Mesothelial cell of epicardium (in vitro differentiated cells): ENCODE measurements around the gene GALP. TPM values are rescaled to one million over a fixed set of nuclear protein-coding genes. Genes with fewer than 3 reads are reported as not detected.
A peak's percentile ranks its signal among the peaks of the same experiment; 100 is the strongest.

Source experiments
- DNase-seq, 2 experiments: peaks; one replicate each; pipeline ENCODE4 v3.0.0; 2021; ENCODE audit warnings: low spot score in 2 of 2; ENCODE audit not compliant: unreplicated experiment in 2 of 2
- H3K27ac Mint-ChIP-seq: 2 replicates; pipeline ENCODE4 v1.8.0; 2021; ENCODE audit warnings: mixed read lengths
- H3K27me3 Mint-ChIP-seq: 2 replicates; pipeline ENCODE4 v1.8.0; 2021; ENCODE audit warnings: low read depth, mixed read lengths
- H3K36me3 Mint-ChIP-seq: 2 replicates; pipeline ENCODE4 v1.8.0; 2021; ENCODE audit warnings: mixed read lengths
- H3K4me1 Mint-ChIP-seq: 2 replicates; pipeline ENCODE4 v1.8.0; 2021; ENCODE audit warnings: mixed read lengths
- H3K4me3 Mint-ChIP-seq: 2 replicates; pipeline ENCODE4 v1.8.0; 2021; ENCODE audit warnings: mild to moderate bottlenecking, moderate library complexity, mixed read lengths
- H3K9me3 Mint-ChIP-seq: 2 replicates; pipeline ENCODE4 v1.8.0; 2021; ENCODE audit warnings: mixed read lengths
- total RNA-seq: library from RNA; stranded (reverse); gene quantifications from 3 replicates; pipeline ENCODE4 v1.2.1, GENCODE V29; 2021
- TF ChIP-seq, protein P1 (sequence below): fragments of 200-600 bp; sonication (generic); IDR thresholded peaks from one replicate; pipeline ENCODE4 v1.5.0; 2021; ENCODE audit warnings: antibody characterized with exemption; ENCODE audit not compliant: unreplicated experiment

The GALP gene
- total RNA-seq, 1 donor from 2014 or later, result not detected

DNA sequence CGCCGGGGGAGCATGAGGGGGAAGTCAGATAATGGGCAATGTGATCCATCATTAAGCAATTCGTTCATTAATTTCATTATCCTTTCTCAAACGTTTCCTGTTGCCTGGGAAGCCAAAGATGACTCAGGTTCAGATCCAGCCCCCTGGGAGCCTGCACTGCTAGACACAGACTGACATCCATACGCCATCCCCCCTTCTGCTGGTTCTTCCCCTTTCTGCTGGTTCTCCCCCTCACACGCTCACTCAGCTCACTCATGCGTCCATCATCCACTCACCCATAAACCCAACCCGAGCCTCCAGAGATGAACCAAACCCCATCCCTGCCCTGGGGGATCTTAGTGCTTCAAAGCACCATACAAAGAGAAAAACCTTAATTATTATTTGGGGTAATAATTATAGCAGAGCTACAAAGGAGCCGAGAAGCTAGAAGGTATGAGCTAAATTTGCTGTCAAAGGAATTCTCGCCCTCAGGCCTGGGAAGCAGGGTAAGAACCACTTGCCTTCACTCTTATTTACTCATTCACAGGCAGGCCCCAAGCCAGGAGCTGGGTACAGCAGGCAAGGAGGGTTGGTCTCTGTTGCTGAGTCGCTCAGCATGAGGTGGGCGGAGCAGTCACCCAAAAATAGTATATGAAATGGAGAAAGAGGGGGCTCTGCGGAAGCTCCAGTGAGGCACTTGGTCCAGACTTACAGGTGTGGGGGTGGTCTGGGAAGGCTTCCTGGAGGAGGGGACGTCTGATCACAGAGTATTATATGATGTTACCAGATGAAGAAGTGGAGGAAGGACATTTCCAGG lies 41.8 kb upstream of the GALP start:
- no peak for DNase-seq
- H3K4me1 Mint-ChIP-seq, result peaks cover 22% of the 10 kb centered on the region
- no peaks in the 10 kb centered on the region for H3K27me3 Mint-ChIP-seq
- peak overlapping the region; percentile 80 for H3K27ac Mint-ChIP-seq
- no peaks in the 10 kb centered on the region for H3K9me3 Mint-ChIP-seq
- TF ChIP-seq, protein P1, sequence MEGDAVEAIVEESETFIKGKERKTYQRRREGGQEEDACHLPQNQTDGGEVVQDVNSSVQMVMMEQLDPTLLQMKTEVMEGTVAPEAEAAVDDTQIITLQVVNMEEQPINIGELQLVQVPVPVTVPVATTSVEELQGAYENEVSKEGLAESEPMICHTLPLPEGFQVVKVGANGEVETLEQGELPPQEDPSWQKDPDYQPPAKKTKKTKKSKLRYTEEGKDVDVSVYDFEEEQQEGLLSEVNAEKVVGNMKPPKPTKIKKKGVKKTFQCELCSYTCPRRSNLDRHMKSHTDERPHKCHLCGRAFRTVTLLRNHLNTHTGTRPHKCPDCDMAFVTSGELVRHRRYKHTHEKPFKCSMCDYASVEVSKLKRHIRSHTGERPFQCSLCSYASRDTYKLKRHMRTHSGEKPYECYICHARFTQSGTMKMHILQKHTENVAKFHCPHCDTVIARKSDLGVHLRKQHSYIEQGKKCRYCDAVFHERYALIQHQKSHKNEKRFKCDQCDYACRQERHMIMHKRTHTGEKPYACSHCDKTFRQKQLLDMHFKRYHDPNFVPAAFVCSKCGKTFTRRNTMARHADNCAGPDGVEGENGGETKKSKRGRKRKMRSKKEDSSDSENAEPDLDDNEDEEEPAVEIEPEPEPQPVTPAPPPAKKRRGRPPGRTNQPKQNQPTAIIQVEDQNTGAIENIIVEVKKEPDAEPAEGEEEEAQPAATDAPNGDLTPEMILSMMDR, result no peak
- no peaks in the 10 kb centered on the region for H3K36me3 Mint-ChIP-seq
- H3K4me3 Mint-ChIP-seq, result peak overlapping the region; percentile 18

GRCh38 chr19:56134654-56134921 lies 41.2 kb upstream of the GALP start:
- Mint-ChIP-seq H3K27me3 (no peaks in the 10 kb centered on the region), H3K9me3 (no peaks in the 10 kb centered on the region), H3K4me1 (peaks cover 23% of the 10 kb centered on the region), H3K4me3 (no peak overlapping the region), H3K36me3 (no peaks in the 10 kb centered on the region), H3K27ac (peak overlapping the region; percentile 80)
- no peak for DNase-seq
- TF ChIP-seq, protein P1, result no peak

- Mint-ChIP-seq H3K27ac (peak overlapping the region; percentile 75), H3K27me3 (no peaks in the 10 kb centered on the region), H3K4me1 (peaks cover 34% of the 10 kb centered on the region), H3K36me3 (no peaks in the 10 kb centered on the region), H3K4me3 (no peak overlapping the region), H3K9me3 (no peaks in the 10 kb centered on the region)
- no peak for DNase-seq
- TF ChIP-seq, protein P1, result no peak
Observed at GRCh38 chr19:56136362-56136761, 39.4 kb upstream of the GALP start.

GRCh38 chr19:56137405-56137804 lies 38.4 kb upstream of the GALP start:
- H3K4me1 Mint-ChIP-seq, result peaks cover 33% of the 10 kb centered on the region
- no peak overlapping the region for H3K27ac Mint-ChIP-seq
- H3K4me3 Mint-ChIP-seq, result no peak overlapping the region
- H3K27me3 Mint-ChIP-seq, result no peaks in the 10 kb centered on the region
- no peaks in the 10 kb centered on the region for H3K9me3 Mint-ChIP-seq
- DNase-seq, result no peak
- no peaks in the 10 kb centered on the region for H3K36me3 Mint-ChIP-seq
- TF ChIP-seq, protein P1, result no peak

- Mint-ChIP-seq H3K4me3 (no peak overlapping the region), H3K9me3 (no peaks in the 10 kb centered on the region), H3K4me1 (peaks cover 37% of the 10 kb centered on the region), H3K27ac (no peak overlapping the region), H3K36me3 (no peaks in the 10 kb centered on the region), H3K27me3 (no peaks in the 10 kb centered on the region)
- DNase-seq, result no peak
- TF ChIP-seq, protein P1, result no peak
Observed at GRCh38 chr19:56138069-56138468, 37.7 kb upstream of the GALP start.
